OCI-LY3 (cell line): ENCODE results near the gene KLF12.

Experiments
- EZH2phosphoT487 ChIP-seq: fragments of 200-600 bp; shearing (Covaris generic); IDR thresholded peaks from 2 replicates; pipeline ENCODE4 v1.6.1; 2018; ENCODE audit warnings: antibody characterized with exemption, mixed run types, low read depth
- TF ChIP-seq, protein P1 (sequence below): fragments of 200-600, 300-600 bp; sonication (generic); IDR thresholded peaks from 2 replicates; pipeline ENCODE4 v1.5.1; 2014; ENCODE audit warnings: antibody characterized with exemption, low read length, low read depth

GRCh38 chr13:74148352-74148751, 14.1 kb upstream of the KLF12 start:
- TF ChIP-seq, protein P1, sequence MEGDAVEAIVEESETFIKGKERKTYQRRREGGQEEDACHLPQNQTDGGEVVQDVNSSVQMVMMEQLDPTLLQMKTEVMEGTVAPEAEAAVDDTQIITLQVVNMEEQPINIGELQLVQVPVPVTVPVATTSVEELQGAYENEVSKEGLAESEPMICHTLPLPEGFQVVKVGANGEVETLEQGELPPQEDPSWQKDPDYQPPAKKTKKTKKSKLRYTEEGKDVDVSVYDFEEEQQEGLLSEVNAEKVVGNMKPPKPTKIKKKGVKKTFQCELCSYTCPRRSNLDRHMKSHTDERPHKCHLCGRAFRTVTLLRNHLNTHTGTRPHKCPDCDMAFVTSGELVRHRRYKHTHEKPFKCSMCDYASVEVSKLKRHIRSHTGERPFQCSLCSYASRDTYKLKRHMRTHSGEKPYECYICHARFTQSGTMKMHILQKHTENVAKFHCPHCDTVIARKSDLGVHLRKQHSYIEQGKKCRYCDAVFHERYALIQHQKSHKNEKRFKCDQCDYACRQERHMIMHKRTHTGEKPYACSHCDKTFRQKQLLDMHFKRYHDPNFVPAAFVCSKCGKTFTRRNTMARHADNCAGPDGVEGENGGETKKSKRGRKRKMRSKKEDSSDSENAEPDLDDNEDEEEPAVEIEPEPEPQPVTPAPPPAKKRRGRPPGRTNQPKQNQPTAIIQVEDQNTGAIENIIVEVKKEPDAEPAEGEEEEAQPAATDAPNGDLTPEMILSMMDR = no peak
- no peak for TF ChIP-seq EZH2phosphoT487
